HepG2 (cell line): Measurements from ENCODE around the gene PKP3. TPM values are rescaled to one million over a fixed set of nuclear protein-coding genes. Genes with fewer than 3 reads are reported as not detected.

ENCODE experiments used
- AGO2 ChIP-seq: fragments of 200-400 bp; formaldehyde crosslinking; optimal IDR thresholded peaks from 2 replicates; pipeline ENCODE3; 2017; ENCODE audit warnings: mild to moderate bottlenecking, low read depth, low read length, moderate library complexity
- ARID5B ChIP-seq: IDR thresholded peaks from 2 replicates; pipeline ENCODE4 v1.4.0; 2020; ENCODE audit warnings: mild to moderate bottlenecking, missing genetic modification reagents
- ASH2L ChIP-seq: fragments of 300-600, 200-600 bp; sonication (generic); IDR thresholded peaks from 2 replicates; pipeline ENCODE4 v1.7.0; 2017; ENCODE audit warnings: low read depth, mild to moderate bottlenecking, moderate library complexity, mixed read lengths, low read length; ENCODE audit not compliant: insufficient read length
- HBP1 ChIP-seq: IDR thresholded peaks from 2 replicates; pipeline ENCODE4 v1.6.1; 2016; ENCODE audit warnings: low read depth, control low read depth
- KAT8 ChIP-seq: IDR thresholded peaks from 2 replicates; pipeline ENCODE4 v1.6.1; 2016; ENCODE audit warnings: missing genetic modification reagents, missing compliant biosample characterization
- MAX ChIP-seq: IDR thresholded peaks from 2 replicates; pipeline ENCODE4 v1.6.1; 2012; ENCODE audit warnings: inconsistent platforms
- MLXIP ChIP-seq: sonication (generic); formaldehyde crosslinking; IDR thresholded peaks from 2 replicates; pipeline ENCODE4 v1.9.0; 2021; ENCODE audit warnings: missing genetic modification reagents, borderline replicate concordance
- RFXAP ChIP-seq: sonication (generic); formaldehyde crosslinking; IDR thresholded peaks from 2 replicates; pipeline ENCODE4 v1.4.0; 2020; ENCODE audit warnings: missing genetic modification reagents, borderline replicate concordance
- SAP130 ChIP-seq: IDR thresholded peaks from 2 replicates; pipeline ENCODE4 v1.6.1; 2016; ENCODE audit warnings: low read depth
- TOE1 ChIP-seq: sonication (generic); formaldehyde crosslinking; IDR thresholded peaks from 2 replicates; pipeline ENCODE4 v1.4.0; 2020; ENCODE audit warnings: mild to moderate bottlenecking, missing genetic modification reagents
- U2AF2 ChIP-seq: fragments of 200-400 bp; formaldehyde crosslinking; IDR thresholded peaks from 2 replicates; pipeline ENCODE4 v1.6.1; 2017; ENCODE audit warnings: low read depth, mild to moderate bottlenecking, low read length
- ZNF235 ChIP-seq: sonication (generic); formaldehyde crosslinking; IDR thresholded peaks from 2 replicates; pipeline ENCODE4 v1.8.1; 2023; ENCODE audit warnings: mild to moderate bottlenecking, missing genetic modification reagents, borderline replicate concordance
- ZNF484 ChIP-seq: sonication (generic); formaldehyde crosslinking; IDR thresholded peaks from 2 replicates; pipeline ENCODE4 v1.5.1; 2020; ENCODE audit warnings: mild to moderate bottlenecking, low read depth, missing genetic modification reagents, borderline replicate concordance
- ZNF567 ChIP-seq: sonication (generic); formaldehyde crosslinking; IDR thresholded peaks from 2 replicates; pipeline ENCODE4 v1.8.1; 2023; ENCODE audit warnings: mild to moderate bottlenecking, missing genetic modification reagents, borderline replicate concordance
- ZNF629 ChIP-seq: sonication (generic); formaldehyde crosslinking; conservative IDR thresholded peaks from 2 replicates; pipeline ENCODE4 v1.5.0; 2020; ENCODE audit warnings: missing genetic modification reagents
- ZNF788 ChIP-seq: sonication (generic); formaldehyde crosslinking; IDR thresholded peaks from 2 replicates; pipeline ENCODE4 v1.5.0; 2020; ENCODE audit warnings: mild to moderate bottlenecking, missing genetic modification reagents, borderline replicate concordance
- polyA plus RNA-seq, 8 experiments: library from polyadenylated mRNA; depleted of rRNA in 3 of 8; stranded (reverse) in 7 of 8; unstranded in 1 of 8; fragments of >200 nt; fragmentation: Illumina TruSeq in 4 of 8; extraction: Trizol in 4 of 8; gene quantifications; 2 replicates each; pipeline versions ENCODE4 v1.2.1 to v1.2.3, GENCODE V29; 2011 to 2016; ENCODE audit warnings: low read depth in 4 of 8, missing spikeins in 1 of 8, mixed read lengths in 1 of 8; ENCODE audit not compliant: insufficient read depth in 1 of 8
- total RNA-seq, 5 experiments: library from RNA; depleted of rRNA; stranded (reverse); fragments of >200 nt; fragmentation: Illumina TruSeq; extraction: Trizol; gene quantifications; 2 replicates each; pipeline ENCODE4 v1.2.3, GENCODE V29; 2016; ENCODE audit warnings: low read depth in 1 of 5
- TF ChIP-seq, protein P1 (sequence below): sonication (generic); formaldehyde crosslinking; IDR thresholded peaks from 2 replicates; pipeline ENCODE4 v1.5.0; 2020; ENCODE audit warnings: missing genetic modification reagents
- TF ChIP-seq, protein P2 (sequence below): sonication (generic); formaldehyde crosslinking; IDR thresholded peaks from 2 replicates; pipeline ENCODE4 v1.8.0; 2022; ENCODE audit warnings: missing genetic modification reagents, low read depth, mild to moderate bottlenecking, borderline replicate concordance

Gene PKP3
- total and polyA plus RNA-seq, 2 of the 13 experiments (the other 11 are each of a cell fraction or from before 2014, with no cell fraction given) = 18.0 to 28.7 TPM

- TF ChIP-seq U2AF2 = no peak
- no peak for TF ChIP-seq ZNF484 (CRISPR knock-in tag)
- no peak for TF ChIP-seq ZNF788
- TF ChIP-seq, protein P1, sequence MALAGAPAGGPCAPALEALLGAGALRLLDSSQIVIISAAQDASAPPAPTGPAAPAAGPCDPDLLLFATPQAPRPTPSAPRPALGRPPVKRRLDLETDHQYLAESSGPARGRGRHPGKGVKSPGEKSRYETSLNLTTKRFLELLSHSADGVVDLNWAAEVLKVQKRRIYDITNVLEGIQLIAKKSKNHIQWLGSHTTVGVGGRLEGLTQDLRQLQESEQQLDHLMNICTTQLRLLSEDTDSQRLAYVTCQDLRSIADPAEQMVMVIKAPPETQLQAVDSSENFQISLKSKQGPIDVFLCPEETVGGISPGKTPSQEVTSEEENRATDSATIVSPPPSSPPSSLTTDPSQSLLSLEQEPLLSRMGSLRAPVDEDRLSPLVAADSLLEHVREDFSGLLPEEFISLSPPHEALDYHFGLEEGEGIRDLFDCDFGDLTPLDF (CRISPR knock-in tag) = no peak
- peak; percentile 30; the same call in 1 of the 2 replicates for TF ChIP-seq ARID5B (CRISPR knock-in tag)
- no peak for TF ChIP-seq ZNF567 (CRISPR knock-in tag)
- TF ChIP-seq ZNF629 = no peak
- TF ChIP-seq, protein P2, sequence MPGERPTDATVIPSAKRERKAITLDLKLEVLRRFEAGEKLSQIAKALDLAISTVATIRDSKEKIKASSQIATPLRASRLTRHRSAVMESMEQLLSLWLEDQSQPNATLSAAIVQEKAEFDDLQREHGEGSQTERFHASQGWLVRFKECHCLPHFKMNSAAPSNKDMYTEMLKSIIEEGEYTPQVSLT (CRISPR knock-in tag) = no peak
- TF ChIP-seq SAP130 (CRISPR knock-in tag) = peak; percentile 52
- TF ChIP-seq ZNF235 (CRISPR knock-in tag) = no peak
- TF ChIP-seq TOE1 (CRISPR knock-in tag) = no peak
- peak; percentile 84 for TF ChIP-seq ASH2L
- TF ChIP-seq RFXAP = no peak
- TF ChIP-seq HBP1 = no peak
- TF ChIP-seq MAX = peak; percentile 77
- TF ChIP-seq KAT8 (CRISPR knock-in tag) = no peak; the same call in 1 of the 2 replicates
- no peak for TF ChIP-seq MLXIP
- TF ChIP-seq AGO2 = peak; percentile 24
These were observed 52.0 kb downstream of the PKP3 start (continued) for GRCh38 chr11:445765-446588.
